Head of caudate nucleus (tissue), 42 donors: ENCODE measurements around the gene NOCT.
A peak's percentile ranks its signal among the peaks of the same experiment; 100 is the strongest.

Experiments used
- DNase-seq, 42 donors: peaks; one replicate each; pipeline versions ENCODE4 v3.0.0 to v3.0.0-alpha.2; 2020 to 2021; ENCODE audit warnings: mixed read lengths in 7 of 42
- intact Hi-C: fragments of 100-400 bp; cut with DNase I; formaldehyde crosslinking; loops from one replicate; pipeline ENCODE4 v1.15.0; 2022

Gene NOCT

GRCh38 chr4:139083956-139084803, 68.6 kb downstream of the NOCT start:
- intact Hi-C loops = loop anchor here (1.0 to 10.0 kb wide), 4 partner anchors 52 to 471 kb away; partner anchors contain the start of genes ELF2, NAA15, NDUFC1 and SETD7
- DNase-seq = peak; percentile 71 to 94 (median 86)

- intact Hi-C loops = loop anchor here (5.0 to 10.0 kb wide), 3 partner anchors 52 to 470 kb away; partner anchors contain the start of genes NAA15, NDUFC1 and SETD7
- DNase-seq = no peak
These were observed 69.2 kb downstream of the NOCT start for GRCh38 chr4:139084804-139085093.

GRCh38 chr4:139085141-139085540, 69.6 kb downstream of the NOCT start:
- intact Hi-C loops = loop anchor here (10.0 kb wide), 1 partner anchor 470 kb away; the partner anchor contains the start of gene SETD7
- no peak for DNase-seq

- intact Hi-C loops = no loop called here
- no peak for DNase-seq
These were observed 76.7 kb downstream of the NOCT start for GRCh38 chr4:139092271-139092670.
